K562 (cell line): ENCODE data around the gene CALM1. TPM values are rescaled to one million over a fixed set of nuclear protein-coding genes. Genes with fewer than 3 reads are reported as not detected.

Experiments
- ATAC-seq: fragments of 200-7000 bp; cut with Tn5 transposase; 3 replicates; pipeline ENCODE4 v1.9.1; 2020; ENCODE audit warnings: moderate library complexity
- BruUV-seq: library from RNA; stranded (reverse); fragments of 400-500 nt; replicated peaks from 2 replicates; lab custom pipeline; 2021; lab: Mats Ljungman, UMichigan
- CTCF ChIA-PET: fragments of 300-600 bp; formaldehyde crosslinking; extraction: SDS; loops from one replicate; lab custom pipeline; 2021; ENCODE audit warnings: low intra/inter-chr PET ratio; lab: Yijun Ruan, JAX
- POLR2A ChIA-PET: fragments of 300-600, 350-650 bp; sonication (Branson Sonifier 250); formaldehyde crosslinking; extraction: SDS; loops from one replicate; lab custom pipeline; 2021; ENCODE audit warnings: antibody characterized with exemption, inconsistent platforms; lab: Yijun Ruan, JAX
- DNase-seq, 4 experiments: peaks; one replicate each; pipeline versions ENCODE4 v3.0.0 to v3.0.0-alpha.2; 2011 to 2018; ENCODE audit warnings: low spot score in 3 of 4, mixed read lengths in 3 of 4; ENCODE audit errors: extremely low read depth in 1 of 4
- FAIRE-seq: peaks from 2 replicates; lab custom pipeline; 2011; peaks lifted over from hg19 to GRCh38; lab: Jason Lieb, UNC
- H2AFZ ChIP-seq: 2 replicates; pipeline ENCODE4 v1.6.0; 2011; ENCODE audit warnings: low read depth, low read length, control low read depth, inconsistent platforms
- H3K27ac ChIP-seq: fragments of 200-600 bp; 3 replicates; pipeline ENCODE4 v1.8.0; 2011; ENCODE audit warnings: low read depth, mild to moderate bottlenecking, control low read depth, inconsistent platforms, low read length, moderate library complexity, mixed read lengths; ENCODE audit errors: extremely low read depth
- H3K27me3 ChIP-seq, 2 experiments: fragments of 300-600 bp in 1 of 2; 2 replicates in 1 of 2; 3 replicates in 1 of 2; pipeline versions ENCODE4 v1.6.0 to v1.8.0; 2011; ENCODE audit warnings: inconsistent platforms in 2 of 2, low read length in 2 of 2, mild to moderate bottlenecking in 1 of 2, mixed read lengths in 1 of 2, moderate library complexity in 1 of 2; ENCODE audit not compliant: control insufficient read depth in 2 of 2, insufficient read depth in 2 of 2
- H3K36me3 ChIP-seq: fragments of 300-600 bp; 3 replicates; pipeline ENCODE4 v1.8.0; 2011; ENCODE audit warnings: mild to moderate bottlenecking, low read length, inconsistent platforms; ENCODE audit not compliant: control insufficient read depth, insufficient read depth
- H3K4me1 ChIP-seq, 2 experiments: fragments of 200-600 bp in 1 of 2; replicated peaks in 1 of 2; 2 replicates in 1 of 2; 3 replicates in 1 of 2; pipeline versions ENCODE4 v1.5.1 to v1.8.0; 2011; ENCODE audit warnings: inconsistent platforms in 2 of 2, low read length in 2 of 2, mild to moderate bottlenecking in 1 of 2, mixed read lengths in 1 of 2, moderate library complexity in 1 of 2; ENCODE audit not compliant: control insufficient read depth in 2 of 2, insufficient read depth in 2 of 2
- H3K4me2 ChIP-seq: 2 replicates; pipeline ENCODE4 v1.6.1; 2011; ENCODE audit warnings: low read length, control low read depth, inconsistent platforms, mixed read lengths; ENCODE audit not compliant: insufficient read depth
- H3K4me3 ChIP-seq: fragments of 200-600 bp; sonication (generic), shearing (Covaris generic); 2 replicates; pipeline ENCODE4 v1.5.1; 2016; ENCODE audit warnings: control low read depth, inconsistent platforms
- H3K79me2 ChIP-seq: fragments of 200-600 bp; 3 replicates; pipeline ENCODE4 v1.8.0; 2011; ENCODE audit warnings: low read length, inconsistent platforms; ENCODE audit not compliant: control insufficient read depth, insufficient read depth
- H3K9ac ChIP-seq, 2 experiments: 2 replicates each; pipeline versions ENCODE4 v1.6.0 to v1.6.1; 2011; ENCODE audit warnings: low read depth in 2 of 2, low read length in 2 of 2, control low read depth in 1 of 2, inconsistent platforms in 1 of 2, mild to moderate bottlenecking in 1 of 2, mixed read lengths in 1 of 2; ENCODE audit not compliant: insufficient read depth in 1 of 2
- H3K9me1 ChIP-seq: one replicate; pipeline ENCODE4 v1.6.0; 2011; ENCODE audit warnings: inconsistent platforms, mild to moderate bottlenecking, low read length, moderate library complexity; ENCODE audit not compliant: control insufficient read depth, insufficient read depth
- H3K9me3 ChIP-seq: replicated peaks from 2 replicates; pipeline ENCODE4 v1.5.1; 2011; ENCODE audit warnings: low read depth, low read length, inconsistent platforms; ENCODE audit not compliant: control insufficient read depth, insufficient read depth
- H4K20me1 ChIP-seq: replicated peaks from 2 replicates; pipeline ENCODE4 v1.6.1; 2011; ENCODE audit warnings: low read length, inconsistent platforms, mixed read lengths; ENCODE audit not compliant: control insufficient read depth, insufficient read depth
- ATF1 ChIP-seq, 2 experiments: fragments of 450-650 bp in 1 of 2; IDR thresholded peaks; 2 replicates each; pipeline ENCODE4 v1.6.1; 2016; ENCODE audit warnings: missing compliant biosample characterization in 1 of 2, missing genetic modification characterization in 1 of 2
- BRCA1 ChIP-seq, 2 experiments: fragments of 450-650 bp in 1 of 2; sonication (generic) in 1 of 2; formaldehyde crosslinking in 1 of 2; IDR thresholded peaks; 2 replicates each; pipeline versions ENCODE4 v1.5.0 to v1.6.1; 2017 to 2020; ENCODE audit warnings: mild to moderate bottlenecking in 1 of 2, missing genetic modification reagents in 1 of 2
- CAMTA2 ChIP-seq: fragments of 250-450 bp; sonication (Bioruptor Pico); conservative IDR thresholded peaks from 2 replicates; pipeline ENCODE4 v1.5.1; 2022
- CBX5 ChIP-seq: IDR thresholded peaks from 2 replicates; pipeline ENCODE4 v1.6.1; 2014; ENCODE audit warnings: low read depth, borderline replicate concordance
- ELK1 ChIP-seq: sonication (generic); formaldehyde crosslinking; IDR thresholded peaks from 2 replicates; pipeline ENCODE4 v1.8.1; 2022; ENCODE audit warnings: missing genetic modification reagents
- EWSR1 ChIP-seq: fragments of 450-650 bp; IDR thresholded peaks from 2 replicates; pipeline ENCODE4 v1.6.1; 2018; ENCODE audit warnings: borderline replicate concordance, mild to moderate bottlenecking, low read depth, moderate library complexity; ENCODE audit not compliant: partially characterized antibody
- GATAD2B ChIP-seq: fragments of 450-650 bp; IDR thresholded peaks from 2 replicates; pipeline ENCODE4 v1.6.1; 2017; ENCODE audit warnings: mild to moderate bottlenecking, borderline replicate concordance
- IRF9 ChIP-seq: fragments of 450-650 bp; IDR thresholded peaks from 2 replicates; pipeline ENCODE4 v1.6.1; 2016; ENCODE audit warnings: missing biosample characterization, missing genetic modification characterization
- KLF13 ChIP-seq: fragments of 450-650 bp; IDR thresholded peaks from 2 replicates; pipeline ENCODE4 v1.6.1; 2016; ENCODE audit warnings: missing genetic modification characterization, low read depth, mild to moderate bottlenecking, missing compliant biosample characterization, moderate library complexity, borderline replicate concordance
- NR0B1 ChIP-seq: fragments of 450-650 bp; IDR thresholded peaks from one replicate; pipeline ENCODE4 v1.6.1; 2018; ENCODE audit warnings: mild to moderate bottlenecking, moderate library complexity; ENCODE audit not compliant: partially characterized antibody
- POLR2AphosphoS5 ChIP-seq: IDR thresholded peaks from 2 replicates; pipeline ENCODE4 v1.6.1; 2011; ENCODE audit warnings: mild to moderate bottlenecking, low read depth, low read length, moderate library complexity; ENCODE audit not compliant: control insufficient read depth, insufficient read depth
- SAFB2 ChIP-seq: fragments of 200-400 bp; formaldehyde crosslinking; IDR thresholded peaks from 2 replicates; pipeline ENCODE4 v1.6.1; 2018; ENCODE audit warnings: borderline replicate concordance, low read length, low read depth, moderate library complexity; ENCODE audit not compliant: severe bottlenecking
- THRAP3 ChIP-seq: fragments of 450-650 bp; IDR thresholded peaks from 2 replicates; pipeline ENCODE4 v1.6.1; 2016; ENCODE audit warnings: mild to moderate bottlenecking, inconsistent platforms, borderline replicate concordance
- XRCC3 ChIP-seq: fragments of 450-650 bp; IDR thresholded peaks from 2 replicates; pipeline ENCODE4 v1.6.1; 2017; ENCODE audit warnings: mild to moderate bottlenecking, moderate library complexity
- ZBTB33 ChIP-seq: sonication (generic); formaldehyde crosslinking; IDR thresholded peaks from 2 replicates; pipeline ENCODE4 v1.8.1; 2023; ENCODE audit warnings: mild to moderate bottlenecking, missing genetic modification reagents
- ZNF174 ChIP-seq: fragments of 250-450 bp; sonication (Bioruptor Pico); IDR thresholded peaks from 2 replicates; pipeline ENCODE4 v1.4.0; 2020; ENCODE audit warnings: mild to moderate bottlenecking
- ZNF232 ChIP-seq: sonication (generic); formaldehyde crosslinking; IDR thresholded peaks from 2 replicates; pipeline ENCODE4 v1.8.0; 2022; ENCODE audit warnings: mild to moderate bottlenecking, missing genetic modification reagents
- WGBS: fragments of 100-300 bp; shearing (Covaris generic); methylation state at CpG from one replicate; pipeline ENCODE4 v1.1.6; 2016; ENCODE audit warnings: low coverage, mixed read lengths; ENCODE audit not compliant: insufficient coverage; ENCODE audit errors: missing lambda C conversion rate; 5-methylcytosine and 5-hydroxymethylcytosine counted together
- in situ Hi-C: fragments of 300-500 bp; cut with MboI; formaldehyde crosslinking; loops from 4 replicates; pipeline ENCODE4 v1.15.0; 2018; ENCODE audit warnings: inconsistent platforms, mixed read lengths
- intact Hi-C: fragments of 100-400 bp; cut with micrococcal nuclease; formaldehyde crosslinking; loops from 2 replicates; pipeline ENCODE4 v1.14.2; 2022
- polyA plus RNA-seq, 8 experiments: library from polyadenylated mRNA; depleted of rRNA in 4 of 8; stranded (reverse) in 5 of 8; unstranded in 3 of 8; fragments of >200 nt; fragmentation: Nextera tagmentation in 2 of 8; fragmentation: Illumina TruSeq in 1 of 8; extraction: Ambion mirVana in 2 of 8; extraction: Trizol in 1 of 8; gene quantifications; 2 replicates each; pipeline versions ENCODE4 v1.2.1 to v1.2.3, GENCODE V29; 2011 to 2014; ENCODE audit warnings: inconsistent platforms in 1 of 8, missing spikeins in 1 of 8
- total RNA-seq, 7 experiments: library from RNA; depleted of rRNA in 6 of 7; stranded (reverse); fragments of >200 nt in 6 of 7; fragmentation: Illumina TruSeq in 2 of 7; extraction: Trizol in 2 of 7; gene quantifications; 2 replicates each; pipeline versions ENCODE4 v1.2.1 to v1.2.3, GENCODE V29; 2011 to 2021; ENCODE audit warnings: low replicate concordance in 1 of 7

Gene CALM1
- total and polyA plus RNA-seq, 9 of the 15 experiments (the other 6 are each of a cell fraction or from before 2014, with no cell fraction given): 48.0 to 269 (median 158) TPM

GRCh38 chr14:90434370-90435020 is 37.7 kb downstream of the CALM1 start:
- Histone ChIP-seq H4K20me1 (no peaks in the 10 kb centered on the region), H3K4me1 (no peaks in the 10 kb centered on the region), H3K4me2 (no peak overlapping the region), H3K79me2 (no peaks in the 10 kb centered on the region), H3K27me3 (peaks cover 4 to 28% of the 10 kb centered on the region in 2 experiments; a peak in 4 of 5 replicates), H2AFZ (no peak overlapping the region), H3K9me3 (no peaks in the 10 kb centered on the region), H3K27ac (no peak overlapping the region), H3K4me3 (no peak overlapping the region), H3K9me1 (no peaks in the 10 kb centered on the region), H3K36me3 (no peaks in the 10 kb centered on the region), H3K9ac (no peak overlapping the region)
- ATAC-seq (no peak), FAIRE-seq (no peak), DNase-seq (no peak)
- 5% methylated on average over 8 of the region's 9 CpGs for WGBS
- in situ Hi-C loops (no loop called here), intact Hi-C loops (no loop called here)
- ChIA-PET POLR2A (no interaction called here), CTCF (no interaction called here)
- BruUV-seq: no TSS peak
- TF ChIP-seq THRAP3: no peak
- TF ChIP-seq KLF13 (tag): no peak
- TF ChIP-seq EWSR1: no peak
- no peak for TF ChIP-seq IRF9 (tag)
- no peak for TF ChIP-seq GATAD2B
- no peak for TF ChIP-seq SAFB2
- no peak for TF ChIP-seq ATF1 (CRISPR knock-in tag; IDR thresholded peaks at IDR 0.05)
- TF ChIP-seq ATF1 (tag; IDR thresholded peaks at IDR 0.05): no peak
- TF ChIP-seq ZBTB33 (CRISPR knock-in tag): no peak
- no peak for TF ChIP-seq BRCA1 (IDR thresholded peaks at IDR 0.05)
- no peak for TF ChIP-seq BRCA1 (CRISPR knock-in tag; IDR thresholded peaks at IDR 0.05)
- no peak for TF ChIP-seq CBX5
- TF ChIP-seq CAMTA2 (CRISPR knock-in tag): no peak
- TF ChIP-seq ZNF174 (CRISPR knock-in tag): no peak
- no peak for TF ChIP-seq ELK1
- no peak for TF ChIP-seq POLR2AphosphoS5
- TF ChIP-seq NR0B1: no peak
- no peak for TF ChIP-seq XRCC3
- no peak for TF ChIP-seq ZNF232 (CRISPR knock-in tag)
